Occipital lobe (tissue), 2 donors: ENCODE results near the gene GALNT18. TPM values are rescaled to one million over a fixed set of nuclear protein-coding genes. Genes with fewer than 3 reads are reported as not detected.
"Not testable (repeated sequence)": the region's sequence is repeated elsewhere in the genome, so short reads cannot be mapped to it uniquely, and the experiment has no call there.

ENCODE experiments used
- DNase-seq: peaks from one replicate; lab custom pipeline; 2025; lab: John Stamatoyannopoulos, UW
- total RNA-seq: library from RNA; depleted of rRNA; stranded (reverse); fragments of >200 nt; gene quantifications from one replicate; pipeline ENCODE4 v1.2.3, GENCODE V29; 2014

Gene GALNT18
- total RNA-seq, 1 donor from 2014 or later, result 22.8 TPM

DNA sequence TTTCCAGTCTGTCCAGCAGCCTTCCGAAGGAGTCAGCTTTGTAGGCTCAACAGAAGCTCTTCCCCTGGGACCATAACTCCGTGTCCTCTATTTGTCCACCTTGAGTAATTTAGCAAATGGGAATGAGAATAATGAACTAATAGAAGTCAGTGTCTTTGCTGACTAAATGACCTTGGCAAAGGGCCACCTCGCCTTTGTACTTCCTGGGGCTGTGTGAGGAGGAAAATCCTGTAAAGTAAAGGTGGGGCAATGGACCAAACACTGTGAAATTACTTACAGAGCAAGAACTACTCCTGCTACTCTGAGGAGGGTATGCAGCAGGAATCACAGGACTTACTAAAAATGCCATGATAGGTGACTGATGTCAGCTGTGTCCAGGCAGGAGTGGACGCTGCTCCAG, 232.6 kb downstream of the GALNT18 start:
- DNase-seq, result no peak

DNA sequence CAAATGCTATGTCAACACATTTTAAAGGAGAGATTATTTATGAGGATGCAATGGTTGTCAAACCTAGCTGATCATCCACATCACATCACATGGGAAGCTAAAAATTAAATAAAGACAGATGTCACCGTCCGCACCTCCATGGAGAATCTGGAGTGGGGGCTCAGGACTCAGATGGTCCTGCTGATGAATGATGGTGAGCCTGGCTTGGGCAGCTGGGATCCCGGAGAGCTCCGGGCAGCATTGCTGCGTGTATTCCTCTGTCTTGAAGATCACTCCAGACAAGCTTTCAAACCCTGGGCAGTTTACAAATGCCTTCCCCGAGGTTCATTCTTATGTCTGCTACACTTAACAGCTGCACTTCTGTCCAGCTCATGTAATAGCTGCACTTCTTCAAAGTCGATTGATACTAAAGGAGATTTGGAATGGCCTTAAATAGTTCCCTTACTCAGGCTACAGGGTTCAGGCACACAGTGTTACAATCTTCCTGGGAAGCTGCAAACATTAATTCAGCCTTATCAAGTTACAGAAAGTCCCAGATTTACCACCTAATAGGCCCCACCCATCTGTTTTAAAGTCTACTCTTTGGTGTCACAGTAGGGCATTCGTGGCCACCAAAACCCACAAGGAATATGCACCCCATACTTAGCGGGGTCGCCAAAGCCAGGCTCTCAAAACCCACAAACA, 234.0 kb downstream of the GALNT18 start:
- no peak for DNase-seq

GRCh38 chr11:11387207-11387606, 234.6 kb downstream of the GALNT18 start:
- DNase-seq, result no peak

GRCh38 chr11:11384829-11385228, 237.0 kb downstream of the GALNT18 start:
- DNase-seq, result no peak

- no peak for DNase-seq
Observed at GRCh38 chr11:11383995-11384394, 237.8 kb downstream of the GALNT18 start.

DNA sequence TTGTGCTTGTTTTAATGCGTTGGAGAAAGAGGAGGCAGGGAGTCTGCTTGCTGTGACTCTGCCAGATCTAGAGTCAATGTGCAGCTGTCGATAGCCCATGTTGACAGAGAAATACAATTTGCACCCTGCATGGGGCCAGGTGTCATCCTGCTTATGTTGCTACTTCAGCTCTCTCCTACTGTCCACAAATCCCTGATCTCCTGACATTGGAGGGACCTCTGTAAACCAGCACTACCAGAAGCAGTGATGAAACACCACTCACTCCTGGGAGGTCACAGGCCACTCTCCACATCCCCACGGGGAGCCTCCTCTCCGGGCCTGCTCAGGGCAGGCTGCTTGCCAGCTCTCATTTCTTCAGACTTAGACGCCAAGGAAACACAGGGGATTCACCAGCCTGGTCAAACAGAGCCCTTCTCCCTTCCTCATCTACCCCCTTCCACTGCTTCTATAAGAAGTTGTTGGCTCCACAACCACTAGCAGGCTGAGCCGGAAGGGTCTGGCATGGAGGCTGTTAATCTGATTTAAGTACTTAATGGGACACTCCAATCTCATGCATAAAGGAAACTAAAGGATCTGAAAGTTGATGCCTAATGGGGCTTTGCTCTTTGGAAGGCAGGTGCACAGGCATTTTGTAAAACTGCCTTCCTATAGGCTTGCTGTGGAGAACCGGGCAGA, 238.8 kb downstream of the GALNT18 start:
- DNase-seq, result no peak

DNA sequence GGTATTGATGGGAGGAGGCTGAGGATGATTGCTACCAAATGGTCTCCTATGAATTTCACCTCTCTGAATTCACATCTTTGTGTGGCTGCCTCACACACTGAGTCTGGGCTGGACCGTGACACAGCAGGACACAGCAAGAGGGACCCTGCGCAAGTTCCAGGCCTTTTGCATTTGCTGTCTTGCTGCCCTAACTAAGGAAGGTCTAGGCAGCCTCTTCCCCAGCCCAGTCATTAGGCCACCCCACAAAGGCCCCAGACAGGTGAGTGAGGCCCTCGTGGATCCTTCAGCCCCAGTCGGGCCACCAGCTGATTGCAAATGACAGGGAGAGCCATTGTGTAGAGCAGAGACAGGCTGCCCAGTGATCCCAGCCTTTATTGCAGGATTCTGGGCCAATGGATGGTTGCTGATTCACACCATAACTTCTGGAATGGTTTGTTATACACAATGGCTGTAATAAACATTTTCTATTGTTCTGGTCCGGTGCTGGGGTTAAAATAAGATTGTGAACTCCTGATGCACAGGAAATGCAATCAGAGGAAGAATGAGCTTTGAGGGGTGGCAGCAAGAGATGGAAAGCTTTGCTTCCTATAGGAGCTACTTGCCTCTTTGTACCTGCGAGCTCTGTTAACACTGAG, 240.2 kb downstream of the GALNT18 start:
- DNase-seq, result no peak

DNA sequence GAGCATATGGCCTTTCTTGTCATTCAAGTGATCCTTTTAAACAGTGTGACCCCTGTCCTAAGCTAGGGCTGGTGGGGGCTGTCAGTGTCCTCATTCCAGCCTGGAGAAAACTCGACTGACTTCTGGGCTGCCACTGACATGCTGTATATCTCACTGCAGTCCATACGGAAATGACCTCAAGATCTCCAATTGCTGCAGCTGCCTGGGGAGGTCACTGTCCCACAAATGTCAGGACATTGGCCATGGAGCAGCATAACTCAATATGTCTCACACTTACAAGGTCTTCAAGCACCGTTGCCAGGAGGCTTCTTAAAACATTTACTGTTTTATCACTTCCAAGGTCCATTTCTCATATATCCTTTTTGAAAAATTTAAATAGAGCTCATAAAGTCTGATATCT, 240.9 kb downstream of the GALNT18 start:
- no peak for DNase-seq

DNA sequence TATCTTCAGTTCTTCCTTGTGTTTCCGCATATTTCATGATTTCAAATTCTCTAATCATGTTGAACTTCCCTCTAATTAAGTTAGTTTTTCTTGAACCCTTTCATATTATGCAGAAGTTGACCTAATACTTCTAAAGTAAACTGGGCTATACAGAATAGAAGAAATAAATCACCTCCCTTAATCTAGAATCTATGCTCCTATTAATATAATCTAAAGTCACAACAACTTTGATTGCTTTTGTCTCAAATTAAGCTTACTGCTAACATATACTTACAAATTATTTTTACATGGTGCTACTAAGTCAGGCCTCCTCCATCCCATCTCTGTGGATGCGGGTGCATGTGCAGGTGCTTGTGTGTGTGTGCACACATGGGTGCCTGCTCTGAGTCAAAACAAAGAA, 241.5 kb downstream of the GALNT18 start:
- no peak for DNase-seq

- DNase-seq, result no peak
Observed at GRCh38 chr11:11379661-11380060, 242.1 kb downstream of the GALNT18 start.

DNA sequence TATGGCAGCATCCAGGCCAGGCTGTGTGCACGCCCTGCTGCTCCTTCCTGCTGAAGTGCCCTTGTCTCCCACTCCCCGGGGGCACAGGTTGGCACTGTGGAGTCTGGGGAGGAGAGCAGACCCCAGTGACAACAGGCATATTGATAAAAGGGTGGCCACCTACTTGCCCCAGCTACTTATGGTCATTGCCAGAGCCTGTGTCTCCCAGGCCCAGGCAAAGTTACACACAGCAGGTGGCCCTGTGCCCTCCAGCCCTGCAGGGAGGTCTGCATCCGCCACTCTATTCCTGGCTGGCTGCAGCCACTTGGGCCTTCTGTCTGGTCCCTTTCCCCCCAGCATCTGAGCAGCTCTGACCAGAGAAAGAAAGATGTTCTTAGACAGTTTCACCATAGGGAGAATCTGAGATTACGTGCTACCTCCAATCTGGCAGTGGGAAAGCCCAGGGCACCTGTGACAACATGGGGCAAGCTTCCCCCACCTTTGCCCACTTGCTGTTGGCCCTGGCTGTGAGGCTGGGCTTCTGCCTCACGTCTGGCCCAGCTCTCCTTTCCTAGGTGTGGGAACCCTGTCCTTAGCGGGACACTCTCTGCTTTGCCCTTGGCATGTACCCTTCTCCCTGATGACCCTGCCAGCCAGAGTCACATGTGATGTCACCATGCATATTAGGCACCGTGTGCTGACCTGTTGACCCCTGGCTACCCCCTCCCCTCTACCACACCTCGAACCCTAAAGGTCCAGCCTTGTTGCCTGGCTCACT, 243.4 kb downstream of the GALNT18 start:
- DNase-seq, result no peak

DNA sequence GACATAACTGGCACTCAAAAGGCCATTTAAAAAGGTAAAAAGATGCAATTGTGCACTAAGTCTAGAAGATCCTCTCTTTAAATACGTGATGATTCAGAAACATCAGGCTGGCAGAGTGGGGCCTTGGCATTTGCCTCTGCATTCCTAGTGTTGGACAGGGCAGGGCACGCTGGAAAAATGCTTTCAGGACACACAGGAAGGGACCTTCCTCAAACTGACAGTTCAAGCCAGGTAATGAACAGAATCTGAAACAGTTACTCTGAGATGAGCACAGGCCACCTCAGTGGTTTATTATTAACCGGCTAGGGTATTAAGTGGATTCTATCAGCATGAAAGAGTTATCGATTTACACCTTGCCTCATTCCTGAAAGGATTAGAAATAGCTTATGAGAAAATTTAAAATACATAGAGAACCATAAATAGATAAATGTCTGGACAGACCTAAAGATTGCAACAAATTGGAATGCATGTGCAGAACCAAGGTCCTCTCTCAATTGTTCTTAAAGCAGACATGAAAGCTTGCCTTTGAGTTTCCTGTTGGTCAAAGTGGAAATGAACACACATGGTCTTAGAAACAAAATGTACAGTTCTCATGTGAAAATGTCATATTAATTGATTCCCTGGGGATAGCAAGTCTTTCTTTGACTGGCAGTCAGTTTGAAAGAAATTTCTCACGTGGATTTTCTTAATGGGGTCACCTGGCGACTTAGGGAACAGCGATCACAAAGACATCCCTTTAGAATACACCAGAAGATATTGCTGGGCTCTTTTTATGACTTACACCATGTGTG, 247.3 kb downstream of the GALNT18 start:
- no peak for DNase-seq

GRCh38 chr11:11373934-11374333, 247.9 kb downstream of the GALNT18 start:
- DNase-seq, result no peak

DNA sequence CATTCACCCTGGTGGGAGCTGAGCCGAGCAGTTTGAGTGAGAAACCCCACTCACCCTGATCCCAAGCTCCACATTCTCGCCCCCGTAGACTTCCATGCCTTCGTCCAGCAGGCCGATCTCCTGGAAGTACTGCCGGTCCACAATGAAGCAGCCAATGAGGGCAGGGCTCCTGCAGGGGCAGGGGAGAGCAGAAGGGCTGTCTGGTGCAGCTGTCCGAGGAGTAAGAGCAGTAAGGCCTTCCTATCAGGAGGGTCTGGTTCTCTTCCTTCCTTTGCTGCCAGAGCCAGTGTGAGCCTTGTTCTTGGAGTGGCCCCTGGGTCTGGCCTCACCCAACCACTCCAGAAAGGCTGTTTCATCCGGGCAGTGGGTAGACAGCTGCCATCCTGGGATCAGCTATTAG, 249.3 kb downstream of the GALNT18 start:
- no peak for DNase-seq

GRCh38 chr11:11370962-11371303, 250.9 kb downstream of the GALNT18 start:
- no peak for DNase-seq

- DNase-seq, result peak; percentile 33
Observed at GRCh38 chr11:11370255-11370961, 251.4 kb downstream of the GALNT18 start.

DNA sequence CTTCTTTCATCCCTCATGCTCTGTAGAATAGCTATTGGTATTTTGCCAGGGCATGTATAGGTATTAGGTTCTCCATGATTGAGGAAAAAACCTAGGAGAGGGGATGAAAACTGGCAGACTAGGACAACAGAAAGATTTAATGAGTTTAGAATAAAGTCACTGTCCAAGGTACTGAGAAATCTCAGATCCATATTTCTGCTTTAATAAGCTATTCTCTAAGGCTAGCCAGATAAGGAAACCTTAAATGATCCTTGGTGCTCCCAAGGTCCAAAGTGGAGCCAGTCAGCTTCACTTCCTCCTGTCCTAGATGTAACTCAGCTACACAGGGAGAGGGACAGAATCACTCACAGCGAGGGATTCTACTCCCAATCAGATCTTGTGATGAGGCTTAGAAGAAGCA, 255.0 kb downstream of the GALNT18 start:
- DNase-seq, result no peak

DNA sequence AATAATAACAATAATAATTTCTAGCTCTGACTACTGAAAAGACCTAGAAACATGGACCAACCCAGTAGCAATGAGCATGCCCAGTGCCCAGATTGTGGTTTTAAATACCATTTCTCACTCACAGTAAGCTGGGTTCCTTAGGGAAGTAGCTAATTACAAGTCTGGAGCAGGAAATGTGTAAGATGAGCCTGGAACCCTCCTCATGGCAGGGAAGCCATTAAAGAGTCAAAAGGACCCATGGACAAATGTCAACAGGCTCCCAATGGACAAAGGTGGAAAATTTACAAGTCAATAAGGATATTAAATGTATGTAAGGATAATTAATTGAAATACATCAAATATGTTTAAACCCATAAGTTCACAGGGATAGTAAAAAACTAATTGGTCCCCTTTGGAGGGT, 258.1 kb downstream of the GALNT18 start:
- no peak for DNase-seq

DNA sequence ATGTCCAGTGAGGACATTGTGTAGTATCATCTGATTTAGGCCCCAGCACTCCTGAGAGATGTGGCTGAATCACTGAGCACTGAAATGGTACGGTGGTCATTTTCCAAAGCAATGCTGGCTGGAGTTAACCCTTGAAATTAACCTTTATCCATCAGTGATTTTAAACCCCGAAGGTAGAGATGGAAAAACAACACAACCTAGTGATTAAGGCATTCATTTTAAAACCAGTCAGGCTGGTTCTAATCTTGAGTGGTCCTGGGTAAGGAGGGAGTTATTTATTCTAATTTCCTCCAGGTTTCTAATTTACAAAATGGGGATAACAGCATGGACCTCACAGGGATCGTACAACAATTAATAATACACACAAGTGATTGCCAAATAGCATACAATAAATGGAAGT, 262.2 kb downstream of the GALNT18 start:
- DNase-seq, result no peak

DNA sequence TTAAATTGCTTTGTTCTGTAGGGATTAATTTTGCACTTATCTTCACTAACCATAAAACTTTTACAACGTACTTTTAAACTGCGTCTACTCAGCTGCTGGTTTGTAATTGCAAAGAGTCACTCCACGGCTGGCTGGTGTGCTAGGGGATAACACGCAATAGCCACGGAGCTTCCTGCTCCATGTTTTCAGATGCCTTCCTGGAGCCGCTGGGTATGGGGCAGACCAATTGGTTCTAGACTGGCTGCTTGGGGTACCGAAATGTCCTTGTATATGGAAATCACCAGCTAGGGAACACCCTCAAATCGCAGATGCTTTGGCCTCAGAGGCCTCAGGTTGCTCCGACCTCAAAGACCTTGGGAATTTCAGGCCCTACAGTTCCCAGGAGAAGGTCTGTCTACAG, 265.0 kb downstream of the GALNT18 start:
- no peak for DNase-seq

- DNase-seq, result not testable (repeated sequence)
Observed at GRCh38 chr11:11352878-11353277, 268.9 kb downstream of the GALNT18 start, which contains the start of gene CSNK2A3. CSNK2A3 (minus strand) TSS chr11:11353250; CDS start chr11:11353119, 131 bp downstream.
